ENCODE data around the gene TBC1D3I. TPM values are rescaled to one million over a fixed set of nuclear protein-coding genes. Genes with fewer than 3 reads are reported as not detected.
"Not testable (repeated sequence)": the region's sequence is repeated elsewhere in the genome, so short reads cannot be mapped to it uniquely, and the experiment has no call there.

The TBC1D3I gene
- total RNA-seq, 3 donors from 2014 or later (not counting 1 experiment from before 2014, with no cell fraction given): 0.35 to 1.3 (median 0.84) TPM

- no peaks in the 10 kb centered on the region for H3K9me3 Mint-ChIP-seq
- H3K27me3 Mint-ChIP-seq (ENCODE audit: low read depth in 2 of 2): no peaks in the 10 kb centered on the region
- no peaks in the 10 kb centered on the region for H3K36me3 Mint-ChIP-seq
- 88% methylated on average over 3 of the region's 3 CpGs for WGBS (ENCODE audit: insufficient coverage)
- H3K4me3 ChIP-seq (ENCODE audit: low read length): no peak overlapping the region
- intact Hi-C loops (cut with micrococcal nuclease): loop anchor here (5.0 kb wide), 1 partner anchor 321 kb away; no protein-coding TSS in a partner anchor
- H3K27me3 ChIP-seq (ENCODE audit: control insufficient read depth, insufficient read depth, low read length): peaks cover 2% of the 10 kb centered on the region
- H3K27ac ChIP-seq (ENCODE audit: low read length): no peak overlapping the region
- no peaks in the 10 kb centered on the region for H3K36me3 ChIP-seq (ENCODE audit: control insufficient read depth, insufficient read depth, low read length)
- peaks cover 4% of the 10 kb centered on the region for H3K9me3 ChIP-seq (ENCODE audit: control insufficient read depth, insufficient read depth, low read length)
- peaks cover 73% of the 10 kb centered on the region for H3K4me1 ChIP-seq (ENCODE audit: control insufficient read depth, insufficient read depth, low read length)
- ATAC-seq: no peak
- H3K4me3 Mint-ChIP-seq: peak overlapping the region; percentile 78
- no peak for TF ChIP-seq CTCF (IDR thresholded peaks at IDR 0.05)
- H3K27ac Mint-ChIP-seq: peak overlapping the region; percentile 87 to 91
- DNase-seq: no peak
- H3K4me1 Mint-ChIP-seq: peaks cover 81 to 83% of the 10 kb centered on the region in 2 donors
Observed at GRCh38 chr17:36213695-36214094, 50.7 kb downstream of the TBC1D3I start.

GRCh38 chr17:36212966-36213365 is 51.4 kb downstream of the TBC1D3I start:
- no peak overlapping the region for H3K27ac ChIP-seq (ENCODE audit: low read length)
- Mint-ChIP-seq H3K9me3 (no peaks in the 10 kb centered on the region), H3K4me1 (peaks cover 80 to 82% of the 10 kb centered on the region in 2 donors), H3K27me3 (ENCODE audit: low read depth in 2 of 2) (no peaks in the 10 kb centered on the region), H3K4me3 (peak overlapping the region; percentile 78), H3K36me3 (no peaks in the 10 kb centered on the region), H3K27ac (peak overlapping the region; percentile 87 to 91)
- peaks cover 2% of the 10 kb centered on the region for H3K27me3 ChIP-seq (ENCODE audit: control insufficient read depth, insufficient read depth, low read length)
- TF ChIP-seq CTCF (IDR thresholded peaks at IDR 0.05): no peak
- ATAC-seq (peak; percentile 38 to 53 (median 49)), DNase-seq (peak in 1 of 2 donors; percentile 48)
- H3K9me3 ChIP-seq (ENCODE audit: control insufficient read depth, insufficient read depth, low read length): no peaks in the 10 kb centered on the region
- no peak overlapping the region for H3K4me3 ChIP-seq (ENCODE audit: low read length)
- intact Hi-C loops (cut with micrococcal nuclease): loop anchor here (5.0 kb wide), 1 partner anchor 321 kb away; no protein-coding TSS in a partner anchor
- WGBS (ENCODE audit: insufficient coverage): no CpG with 5 or more reads among the region's 3 CpGs
- H3K4me1 ChIP-seq (ENCODE audit: control insufficient read depth, insufficient read depth, low read length): peaks cover 73% of the 10 kb centered on the region
- H3K36me3 ChIP-seq (ENCODE audit: control insufficient read depth, insufficient read depth, low read length): no peaks in the 10 kb centered on the region

GRCh38 chr17:36212272-36212605 is 52.1 kb downstream of the TBC1D3I start:
- no peak for ATAC-seq
- H3K4me1 ChIP-seq (ENCODE audit: control insufficient read depth, insufficient read depth, low read length): peaks cover 73% of the 10 kb centered on the region

GRCh38 chr17:36211484-36212271 is 52.7 kb downstream of the TBC1D3I start:
- Mint-ChIP-seq H3K4me1 (peaks cover 82% of the 10 kb centered on the region in 2 donors), H3K27ac (peak overlapping the region; percentile 87 to 91), H3K4me3 (peak overlapping the region; percentile 78)
- 39% methylated on average over 4 of the region's 10 CpGs for WGBS (ENCODE audit: insufficient coverage)
- H3K4me3 ChIP-seq (ENCODE audit: low read length); H3K27me3 Mint-ChIP-seq (ENCODE audit: low read depth in 2 of 2); H3K27me3 ChIP-seq (ENCODE audit: control insufficient read depth, insufficient read depth, low read length); H3K9me3 Mint-ChIP-seq; H3K9me3 ChIP-seq (ENCODE audit: control insufficient read depth, insufficient read depth, low read length); H3K36me3 ChIP-seq (ENCODE audit: control insufficient read depth, insufficient read depth, low read length); H3K36me3 Mint-ChIP-seq: not testable (repeated sequence)
- H3K4me1 ChIP-seq (ENCODE audit: control insufficient read depth, insufficient read depth, low read length): peaks cover 74% of the 10 kb centered on the region
- peak in 1 of 2 donors; percentile 50 for DNase-seq
- peak in 2 of 3 donors; percentile 32 to 42 for ATAC-seq
- intact Hi-C loops (cut with micrococcal nuclease): loop anchor here (5.0 kb wide), 1 partner anchor 319 kb away; no protein-coding TSS in a partner anchor
- peak overlapping the region; percentile 45 for H3K27ac ChIP-seq (ENCODE audit: low read length)

More at GRCh38 chr17:36212272-36212605, 52.1 kb downstream of the TBC1D3I start:
- H3K9me3 Mint-ChIP-seq: no peaks in the 10 kb centered on the region
- Histone ChIP-seq H3K27me3 (ENCODE audit: control insufficient read depth, insufficient read depth, low read length) (peaks cover 2% of the 10 kb centered on the region), H3K9me3 (ENCODE audit: control insufficient read depth, insufficient read depth, low read length) (no peaks in the 10 kb centered on the region), H3K4me3 (ENCODE audit: low read length) (no peak overlapping the region), H3K36me3 (ENCODE audit: control insufficient read depth, insufficient read depth, low read length) (no peaks in the 10 kb centered on the region), H3K27ac (ENCODE audit: low read length) (peak overlapping the region; percentile 45)
- intact Hi-C loops (cut with micrococcal nuclease): loop anchor here (5.0 kb wide), 1 partner anchor 320 kb away; no protein-coding TSS in a partner anchor
- H3K4me3 Mint-ChIP-seq: peak overlapping the region; percentile 78
- H3K27ac Mint-ChIP-seq: peak overlapping the region; percentile 87 to 91
- H3K4me1 Mint-ChIP-seq: peaks cover 78 to 81% of the 10 kb centered on the region in 2 donors
- no peaks in the 10 kb centered on the region for H3K27me3 Mint-ChIP-seq (ENCODE audit: low read depth in 2 of 2)
- TF ChIP-seq CTCF (IDR thresholded peaks at IDR 0.05): no peak
- no peaks in the 10 kb centered on the region for H3K36me3 Mint-ChIP-seq
- no peak for DNase-seq
- 56% methylated on average over 3 of the region's 4 CpGs for WGBS (ENCODE audit: insufficient coverage)

- peak within 1 kb of the TSS; percentile 87 to 91 for H3K27ac Mint-ChIP-seq
- not testable (repeated sequence) for H3K4me3 ChIP-seq (ENCODE audit: low read length); H3K27me3 Mint-ChIP-seq (ENCODE audit: low read depth in 2 of 2); H3K36me3 Mint-ChIP-seq; H3K9me3 Mint-ChIP-seq; H3K27me3 ChIP-seq (ENCODE audit: control insufficient read depth, insufficient read depth, low read length); H3K36me3 ChIP-seq (ENCODE audit: control insufficient read depth, insufficient read depth, low read length); H3K9me3 ChIP-seq (ENCODE audit: control insufficient read depth, insufficient read depth, low read length)
- ATAC-seq (peak; percentile 54 to 79 (median 78)), DNase-seq (peak; percentile 59 to 61)
- peaks cover 75% of the 10 kb centered on the region for H3K4me1 ChIP-seq (ENCODE audit: control insufficient read depth, insufficient read depth, low read length)
- peak within 1 kb of the TSS; percentile 63 for H3K27ac ChIP-seq (ENCODE audit: low read length)
- WGBS (ENCODE audit: insufficient coverage): 26% methylated on average over 5 of the region's 7 CpGs
- intact Hi-C loops (cut with micrococcal nuclease): loop anchor here (1.0 to 5.0 kb wide), 2 partner anchors 14 to 318 kb away; partner anchors contain the start of genes CCL3L1 and CCL3L3
- peaks cover 82% of the 10 kb centered on the region in 2 donors for H3K4me1 Mint-ChIP-seq
- peak within 1 kb of the TSS; percentile 78 for H3K4me3 Mint-ChIP-seq
Observed at GRCh38 chr17:36210439-36211211, 53.7 kb downstream of the TBC1D3I start, which contains the start of gene CCL4L2. Gene CCL4L2 (plus strand): TSS chr17:36211063.

Measured in natural killer cell (primary cell).